K562 (cell line): ENCODE measurements around the gene RERE. TPM values are rescaled to one million over a fixed set of nuclear protein-coding genes. Genes with fewer than 3 reads are reported as not detected.

Experiments used
- ATAC-seq: fragments of 200-7000 bp; cut with Tn5 transposase; 3 replicates; pipeline ENCODE4 v1.9.1; 2020; ENCODE audit warnings: moderate library complexity
- BruUV-seq: library from RNA; stranded (reverse); fragments of 400-500 nt; replicated peaks from 2 replicates; lab custom pipeline; 2021; lab: Mats Ljungman, UMichigan
- CTCF ChIA-PET: fragments of 300-600 bp; formaldehyde crosslinking; extraction: SDS; loops from one replicate; lab custom pipeline; 2021; ENCODE audit warnings: low intra/inter-chr PET ratio; lab: Yijun Ruan, JAX
- POLR2A ChIA-PET: fragments of 300-600, 350-650 bp; sonication (Branson Sonifier 250); formaldehyde crosslinking; extraction: SDS; loops from one replicate; lab custom pipeline; 2021; ENCODE audit warnings: antibody characterized with exemption, inconsistent platforms; lab: Yijun Ruan, JAX
- DNase-seq, 4 experiments: peaks; one replicate each; pipeline versions ENCODE4 v3.0.0 to v3.0.0-alpha.2; 2011 to 2018; ENCODE audit warnings: low spot score in 3 of 4, mixed read lengths in 3 of 4; ENCODE audit errors: extremely low read depth in 1 of 4
- FAIRE-seq: peaks from 2 replicates; lab custom pipeline; 2011; peaks lifted over from hg19 to GRCh38; lab: Jason Lieb, UNC
- H2AFZ ChIP-seq: 2 replicates; pipeline ENCODE4 v1.6.0; 2011; ENCODE audit warnings: low read depth, low read length, control low read depth, inconsistent platforms
- H3K27ac ChIP-seq: fragments of 200-600 bp; 3 replicates; pipeline ENCODE4 v1.8.0; 2011; ENCODE audit warnings: low read depth, mild to moderate bottlenecking, control low read depth, inconsistent platforms, low read length, moderate library complexity, mixed read lengths; ENCODE audit errors: extremely low read depth
- H3K27me3 ChIP-seq, 2 experiments: fragments of 300-600 bp in 1 of 2; 2 replicates in 1 of 2; 3 replicates in 1 of 2; pipeline versions ENCODE4 v1.6.0 to v1.8.0; 2011; ENCODE audit warnings: inconsistent platforms in 2 of 2, low read length in 2 of 2, mild to moderate bottlenecking in 1 of 2, mixed read lengths in 1 of 2, moderate library complexity in 1 of 2; ENCODE audit not compliant: control insufficient read depth in 2 of 2, insufficient read depth in 2 of 2
- H3K36me3 ChIP-seq: fragments of 300-600 bp; 3 replicates; pipeline ENCODE4 v1.8.0; 2011; ENCODE audit warnings: mild to moderate bottlenecking, low read length, inconsistent platforms; ENCODE audit not compliant: control insufficient read depth, insufficient read depth
- H3K4me1 ChIP-seq, 2 experiments: fragments of 200-600 bp in 1 of 2; replicated peaks in 1 of 2; 2 replicates in 1 of 2; 3 replicates in 1 of 2; pipeline versions ENCODE4 v1.5.1 to v1.8.0; 2011; ENCODE audit warnings: inconsistent platforms in 2 of 2, low read length in 2 of 2, mild to moderate bottlenecking in 1 of 2, mixed read lengths in 1 of 2, moderate library complexity in 1 of 2; ENCODE audit not compliant: control insufficient read depth in 2 of 2, insufficient read depth in 2 of 2
- H3K4me2 ChIP-seq: 2 replicates; pipeline ENCODE4 v1.6.1; 2011; ENCODE audit warnings: low read length, control low read depth, inconsistent platforms, mixed read lengths; ENCODE audit not compliant: insufficient read depth
- H3K4me3 ChIP-seq: fragments of 200-600 bp; sonication (generic), shearing (Covaris generic); 2 replicates; pipeline ENCODE4 v1.5.1; 2016; ENCODE audit warnings: control low read depth, inconsistent platforms
- H3K79me2 ChIP-seq: fragments of 200-600 bp; 3 replicates; pipeline ENCODE4 v1.8.0; 2011; ENCODE audit warnings: low read length, inconsistent platforms; ENCODE audit not compliant: control insufficient read depth, insufficient read depth
- H3K9ac ChIP-seq, 2 experiments: 2 replicates each; pipeline versions ENCODE4 v1.6.0 to v1.6.1; 2011; ENCODE audit warnings: low read depth in 2 of 2, low read length in 2 of 2, control low read depth in 1 of 2, inconsistent platforms in 1 of 2, mild to moderate bottlenecking in 1 of 2, mixed read lengths in 1 of 2; ENCODE audit not compliant: insufficient read depth in 1 of 2
- H3K9me1 ChIP-seq: one replicate; pipeline ENCODE4 v1.6.0; 2011; ENCODE audit warnings: inconsistent platforms, mild to moderate bottlenecking, low read length, moderate library complexity; ENCODE audit not compliant: control insufficient read depth, insufficient read depth
- H3K9me3 ChIP-seq: replicated peaks from 2 replicates; pipeline ENCODE4 v1.5.1; 2011; ENCODE audit warnings: low read depth, low read length, inconsistent platforms; ENCODE audit not compliant: control insufficient read depth, insufficient read depth
- H4K20me1 ChIP-seq: replicated peaks from 2 replicates; pipeline ENCODE4 v1.6.1; 2011; ENCODE audit warnings: low read length, inconsistent platforms, mixed read lengths; ENCODE audit not compliant: control insufficient read depth, insufficient read depth
- ADNP ChIP-seq: fragments of 200-800 bp; sonication (Bioruptor generic); IDR thresholded peaks from 2 replicates; pipeline ENCODE4 v1.6.1; 2016; ENCODE audit warnings: missing genetic modification characterization, missing compliant biosample characterization
- BRF1 ChIP-seq: IDR thresholded peaks from 3 replicates; pipeline ENCODE4 v1.6.1; 2011; ENCODE audit warnings: borderline replicate concordance, mild to moderate bottlenecking; ENCODE audit not compliant: insufficient read length; ENCODE audit errors: extremely low read depth
- FUS ChIP-seq: fragments of 200-400 bp; formaldehyde crosslinking; optimal IDR thresholded peaks from 2 replicates; pipeline ENCODE3; 2017; ENCODE audit warnings: low read depth, low read length
- GATAD2B ChIP-seq: fragments of 450-650 bp; IDR thresholded peaks from 2 replicates; pipeline ENCODE4 v1.6.1; 2017; ENCODE audit warnings: mild to moderate bottlenecking, borderline replicate concordance
- HCFC1 ChIP-seq: IDR thresholded peaks from 2 replicates; pipeline ENCODE4 v1.6.1; 2012; ENCODE audit warnings: low read depth, low read length, improper control_type of control experiment
- HNRNPH1 ChIP-seq: fragments of 200-400 bp; formaldehyde crosslinking; optimal IDR thresholded peaks from 2 replicates; pipeline ENCODE3; 2017; ENCODE audit warnings: low read depth, mild to moderate bottlenecking, low read length, moderate library complexity
- JUNB ChIP-seq: fragments of 450-650 bp; formaldehyde crosslinking; conservative IDR thresholded peaks from 2 replicates; pipeline ENCODE4 v1.4.0; 2020; ENCODE audit warnings: mild to moderate bottlenecking
- RAD21 ChIP-seq, 2 experiments: fragments of 250-450 bp in 1 of 2; fragments of 450-650 bp in 1 of 2; sonication (Bioruptor Pico) in 1 of 2; formaldehyde crosslinking in 1 of 2; IDR thresholded peaks in 1 of 2; conservative IDR thresholded peaks in 1 of 2; 2 replicates each; pipeline versions ENCODE4 v1.4.0 to v1.8.0; 2020 to 2022; ENCODE audit warnings: mild to moderate bottlenecking in 2 of 2, moderate library complexity in 1 of 2
- RFX5 ChIP-seq: IDR thresholded peaks from 2 replicates; pipeline ENCODE4 v1.6.1; 2011; ENCODE audit warnings: low read depth, mild to moderate bottlenecking, improper control_type of control experiment, low read length
- RUNX1 ChIP-seq: sonication (generic); IDR thresholded peaks from 2 replicates; pipeline ENCODE4 v1.6.1; 2016; ENCODE audit warnings: antibody characterized with exemption, low read depth
- SIX5 ChIP-seq, 2 experiments: IDR thresholded peaks; 2 replicates each; pipeline ENCODE4 v1.6.1; 2011; ENCODE audit warnings: low read length in 2 of 2, borderline replicate concordance in 1 of 2, low read depth in 1 of 2, mild to moderate bottlenecking in 1 of 2, moderate library complexity in 1 of 2; ENCODE audit not compliant: insufficient read depth in 1 of 2
- SNIP1 ChIP-seq: fragments of 450-650 bp; IDR thresholded peaks from 2 replicates; pipeline ENCODE4 v1.7.1; 2017; ENCODE audit warnings: low read depth, mild to moderate bottlenecking
- TAL1 ChIP-seq: fragments of 450-650 bp; IDR thresholded peaks from 2 replicates; pipeline ENCODE4 v1.6.1; 2016; ENCODE audit warnings: mild to moderate bottlenecking
- ZKSCAN1 ChIP-seq: fragments of 150-350 bp; IDR thresholded peaks from 2 replicates; pipeline ENCODE4 v1.6.1; 2016; ENCODE audit warnings: low read depth, low read length
- WGBS: fragments of 100-300 bp; shearing (Covaris generic); methylation state at CpG from one replicate; pipeline ENCODE4 v1.1.6; 2016; ENCODE audit warnings: low coverage, mixed read lengths; ENCODE audit not compliant: insufficient coverage; ENCODE audit errors: missing lambda C conversion rate; 5-methylcytosine and 5-hydroxymethylcytosine counted together
- in situ Hi-C: fragments of 300-500 bp; cut with MboI; formaldehyde crosslinking; loops from 4 replicates; pipeline ENCODE4 v1.15.0; 2018; ENCODE audit warnings: inconsistent platforms, mixed read lengths
- intact Hi-C: fragments of 100-400 bp; cut with micrococcal nuclease; formaldehyde crosslinking; loops from 2 replicates; pipeline ENCODE4 v1.14.2; 2022
- polyA plus RNA-seq, 8 experiments: library from polyadenylated mRNA; depleted of rRNA in 4 of 8; stranded (reverse) in 5 of 8; unstranded in 3 of 8; fragments of >200 nt; fragmentation: Nextera tagmentation in 2 of 8; fragmentation: Illumina TruSeq in 1 of 8; extraction: Ambion mirVana in 2 of 8; extraction: Trizol in 1 of 8; gene quantifications; 2 replicates each; pipeline versions ENCODE4 v1.2.1 to v1.2.3, GENCODE V29; 2011 to 2014; ENCODE audit warnings: inconsistent platforms in 1 of 8, missing spikeins in 1 of 8
- total RNA-seq, 7 experiments: library from RNA; depleted of rRNA in 6 of 7; stranded (reverse); fragments of >200 nt in 6 of 7; fragmentation: Illumina TruSeq in 2 of 7; extraction: Trizol in 2 of 7; gene quantifications; 2 replicates each; pipeline versions ENCODE4 v1.2.1 to v1.2.3, GENCODE V29; 2011 to 2021; ENCODE audit warnings: low replicate concordance in 1 of 7
- TF ChIP-seq, protein P1 (sequence below): fragments of 250-450 bp; sonication (Bioruptor Pico); IDR thresholded peaks from 2 replicates; pipeline ENCODE4 v1.4.0; 2020; ENCODE audit warnings: borderline replicate concordance
- TF ChIP-seq, protein P2 (sequence below): fragments of 250-450 bp; sonication (Bioruptor Pico); IDR thresholded peaks from 2 replicates; pipeline ENCODE4 v1.8.0; 2022; ENCODE audit warnings: moderate library complexity, mild to moderate bottlenecking, inconsistent platforms
- TF ChIP-seq, protein P3 (sequence below): sonication (generic); formaldehyde crosslinking; IDR thresholded peaks from 2 replicates; pipeline ENCODE4 v1.8.1; 2022; ENCODE audit warnings: missing genetic modification reagents

RERE gene
- total and polyA plus RNA-seq, 9 of the 15 experiments (the other 6 are each of a cell fraction or from before 2014, with no cell fraction given) = 3.0 to 51.5 (median 13.4) TPM

DNA sequence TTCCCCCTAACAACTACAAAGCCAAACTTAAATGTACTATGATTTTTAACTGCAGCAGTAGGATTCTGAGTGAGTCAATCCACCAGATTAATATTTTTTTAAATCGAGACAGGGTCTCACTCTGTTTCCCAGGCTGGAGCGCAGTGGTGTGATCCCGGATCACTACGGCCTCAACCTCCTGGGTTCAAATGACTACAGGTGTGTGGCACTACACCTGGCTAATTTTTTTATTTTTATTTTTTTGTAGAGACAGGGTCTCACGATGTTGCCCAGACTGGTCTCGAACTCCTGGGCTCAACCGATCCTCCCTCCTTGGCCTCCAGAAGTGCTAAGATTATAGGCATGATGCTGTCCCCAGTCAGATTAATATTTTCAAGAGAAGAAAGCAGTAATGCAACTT is 411.4 kb downstream of the RERE start:
- no peak for TF ChIP-seq RFX5
- TF ChIP-seq, protein P1, sequence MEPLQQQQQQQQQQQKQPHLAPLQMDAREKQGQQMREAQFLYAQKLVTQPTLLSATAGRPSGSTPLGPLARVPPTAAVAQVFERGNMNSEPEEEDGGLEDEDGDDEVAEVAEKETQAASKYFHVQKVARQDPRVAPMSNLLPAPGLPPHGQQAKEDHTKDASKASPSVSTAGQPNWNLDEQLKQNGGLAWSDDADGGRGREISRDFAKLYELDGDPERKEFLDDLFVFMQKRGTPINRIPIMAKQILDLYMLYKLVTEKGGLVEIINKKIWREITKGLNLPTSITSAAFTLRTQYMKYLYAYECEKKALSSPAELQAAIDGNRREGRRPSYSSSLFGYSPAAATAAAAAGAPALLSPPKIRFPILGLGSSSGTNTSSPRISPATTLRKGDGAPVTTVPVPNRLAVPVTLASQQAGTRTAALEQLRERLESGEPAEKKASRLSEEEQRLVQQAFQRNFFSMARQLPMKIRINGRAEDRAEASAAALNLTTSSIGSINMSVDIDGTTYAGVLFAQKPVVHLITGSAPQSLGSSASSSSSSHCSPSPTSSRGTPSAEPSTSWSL (CRISPR knock-in tag) = no peak
- TF ChIP-seq HNRNPH1 = no peak
- TF ChIP-seq, protein P2, sequence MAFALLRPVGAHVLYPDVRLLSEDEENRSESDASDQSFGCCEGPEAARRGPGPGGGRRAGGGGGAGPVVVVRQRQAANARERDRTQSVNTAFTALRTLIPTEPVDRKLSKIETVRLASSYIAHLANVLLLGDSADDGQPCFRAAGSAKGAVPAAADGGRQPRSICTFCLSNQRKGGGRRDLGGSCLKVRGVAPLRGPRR (CRISPR knock-in tag) = no peak
- TF ChIP-seq RAD21 (CRISPR knock-in tag; conservative IDR thresholded peaks at IDR 0.05 in 1 of 2, IDR thresholded peaks at IDR 0.05 in 1 of 2) = no peak
- no peak for TF ChIP-seq TAL1
- no peak for TF ChIP-seq SIX5 (IDR thresholded peaks at IDR 0.05; ENCODE audit: borderline replicate concordance in 1 of 2, insufficient read depth in 1 of 2, low read depth in 1 of 2, low read length in 2 of 2)
- TF ChIP-seq FUS = no peak
- no peak for TF ChIP-seq RUNX1
- no peak for TF ChIP-seq GATAD2B
- TF ChIP-seq ADNP (tag) = no peak
- no peak for TF ChIP-seq HCFC1
- no peak for TF ChIP-seq SNIP1
- TF ChIP-seq BRF1 = no peak
- TF ChIP-seq, protein P3, sequence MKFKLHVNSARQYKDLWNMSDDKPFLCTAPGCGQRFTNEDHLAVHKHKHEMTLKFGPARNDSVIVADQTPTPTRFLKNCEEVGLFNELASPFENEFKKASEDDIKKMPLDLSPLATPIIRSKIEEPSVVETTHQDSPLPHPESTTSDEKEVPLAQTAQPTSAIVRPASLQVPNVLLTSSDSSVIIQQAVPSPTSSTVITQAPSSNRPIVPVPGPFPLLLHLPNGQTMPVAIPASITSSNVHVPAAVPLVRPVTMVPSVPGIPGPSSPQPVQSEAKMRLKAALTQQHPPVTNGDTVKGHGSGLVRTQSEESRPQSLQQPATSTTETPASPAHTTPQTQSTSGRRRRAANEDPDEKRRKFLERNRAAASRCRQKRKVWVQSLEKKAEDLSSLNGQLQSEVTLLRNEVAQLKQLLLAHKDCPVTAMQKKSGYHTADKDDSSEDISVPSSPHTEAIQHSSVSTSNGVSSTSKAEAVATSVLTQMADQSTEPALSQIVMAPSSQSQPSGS = no peak
- TF ChIP-seq JUNB = no peak
- TF ChIP-seq ZKSCAN1 = no peak
- FAIRE-seq (no peak), DNase-seq (no peak), ATAC-seq (no peak)
- Histone ChIP-seq H3K9me3 (no peaks in the 10 kb centered on the region), H3K4me2 (no peak overlapping the region), H2AFZ (no peak overlapping the region), H4K20me1 (peaks cover 14% of the 10 kb centered on the region; the same call in 1 of the 2 replicates), H3K27me3 (no peaks in the 10 kb centered on the region), H3K4me1 (peaks cover 3 to 21% of the 10 kb centered on the region in 2 experiments; a peak in 4 of 5 replicates), H3K36me3 (peaks cover 18% of the 10 kb centered on the region; the same call in 2 of the 3 replicates), H3K4me3 (no peak overlapping the region), H3K9ac (no peak overlapping the region), H3K27ac (no peak overlapping the region), H3K79me2 (peaks cover 9% of the 10 kb centered on the region; the same call in 1 of the 3 replicates), H3K9me1 (no peaks in the 10 kb centered on the region)
- 96% methylated on average over 7 of the region's 7 CpGs for WGBS
- ChIA-PET CTCF (no interaction called here), POLR2A (interaction anchor here (0.7 kb wide), 1 partner anchor 13 kb away, joined by 3 read pairs; no protein-coding TSS in a partner anchor)
- intact Hi-C loops = no loop called here
- no TSS peak for BruUV-seq
- in situ Hi-C loops = no loop called here
